ENCODE data around the gene P4HB.
A peak's percentile ranks its signal among the peaks of the same experiment; 100 is the strongest.

Gene P4HB

GRCh38 chr17:81859906-81860755, at the start of gene P4HB:
Gene P4HB, minus strand, starts transcription at chr17:81860535. Its CDS starts 64 bp downstream, at chr17:81860471.
- Mint-ChIP-seq H3K4me1 (peaks cover 58% of the 10 kb centered on the region), H3K4me3 (peak within 1 kb of the TSS; percentile 94), H3K36me3 (peaks cover 35% of the 10 kb centered on the region), H3K27me3 (peaks cover 7% of the 10 kb centered on the region), H3K27ac (peak within 1 kb of the TSS; percentile 98), H3K9me3 (no peaks in the 10 kb centered on the region)
- CTCF ChIA-PET, result interaction anchor here (1.0 kb wide), 2 partner anchors 59 to 124 kb away, joined by 3 read pairs; no protein-coding TSS in a partner anchor
- DNase-seq, result no peak

GRCh38 chr17:81909231-81909630, 48.9 kb upstream of the P4HB start:
- DNase-seq, result no peak
- Mint-ChIP-seq H3K4me1 (peaks cover 17% of the 10 kb centered on the region), H3K4me3 (peak overlapping the region; percentile 90), H3K9me3 (no peaks in the 10 kb centered on the region), H3K27me3 (no peaks in the 10 kb centered on the region), H3K27ac (no peak overlapping the region), H3K36me3 (peaks cover 29% of the 10 kb centered on the region)
- CTCF ChIA-PET, result no interaction called here

- no peak for DNase-seq
- Mint-ChIP-seq H3K4me3 (no peak overlapping the region), H3K36me3 (peaks cover 28% of the 10 kb centered on the region)
Observed at GRCh38 chr17:81908793-81909192, 48.5 kb upstream of the P4HB start.

GRCh38 chr17:81907219-81908145, 47.1 kb upstream of the P4HB start:
- no peak for DNase-seq
- H3K4me1 Mint-ChIP-seq, result peaks cover 12% of the 10 kb centered on the region
- H3K36me3 Mint-ChIP-seq, result peaks cover 19% of the 10 kb centered on the region
- H3K27me3 Mint-ChIP-seq, result peaks cover 16% of the 10 kb centered on the region
- H3K27ac Mint-ChIP-seq, result no peak overlapping the region
- CTCF ChIA-PET, result interaction anchor here (1.1 kb wide), 1 partner anchor 15 kb away, joined by 3 read pairs; no protein-coding TSS in a partner anchor
- H3K9me3 Mint-ChIP-seq, result no peaks in the 10 kb centered on the region
- no peak overlapping the region for H3K4me3 Mint-ChIP-seq

More at GRCh38 chr17:81908793-81909192, 48.5 kb upstream of the P4HB start:
- peaks cover 17% of the 10 kb centered on the region for H3K4me1 Mint-ChIP-seq
- H3K9me3 Mint-ChIP-seq, result no peaks in the 10 kb centered on the region
- no peak overlapping the region for H3K27ac Mint-ChIP-seq
- CTCF ChIA-PET, result no interaction called here
- H3K27me3 Mint-ChIP-seq, result peaks cover 3% of the 10 kb centered on the region

- CTCF ChIA-PET, result no interaction called here
- Mint-ChIP-seq H3K4me3 (no peak overlapping the region), H3K27ac (no peak overlapping the region), H3K4me1 (peaks cover 10% of the 10 kb centered on the region), H3K36me3 (peaks cover 15% of the 10 kb centered on the region), H3K9me3 (no peaks in the 10 kb centered on the region), H3K27me3 (peaks cover 21% of the 10 kb centered on the region)
- DNase-seq, result no peak
Observed at GRCh38 chr17:81906476-81907218, 46.3 kb upstream of the P4HB start.

GRCh38 chr17:81905993-81906392, 45.7 kb upstream of the P4HB start:
- no peak for DNase-seq
- CTCF ChIA-PET, result no interaction called here
- H3K27ac Mint-ChIP-seq, result no peak overlapping the region
- H3K4me3 Mint-ChIP-seq, result no peak overlapping the region
- no peaks in the 10 kb centered on the region for H3K9me3 Mint-ChIP-seq
- peaks cover 18% of the 10 kb centered on the region for H3K36me3 Mint-ChIP-seq
- H3K4me1 Mint-ChIP-seq, result peaks cover 11% of the 10 kb centered on the region
- peaks cover 27% of the 10 kb centered on the region for H3K27me3 Mint-ChIP-seq

- Mint-ChIP-seq H3K4me1 (peaks cover 11% of the 10 kb centered on the region), H3K27ac (no peak overlapping the region), H3K9me3 (no peaks in the 10 kb centered on the region), H3K36me3 (peaks cover 21% of the 10 kb centered on the region), H3K27me3 (peaks cover 32% of the 10 kb centered on the region), H3K4me3 (no peak overlapping the region)
- DNase-seq, result no peak
- CTCF ChIA-PET, result no interaction called here
Observed at GRCh38 chr17:81905424-81905875, 45.1 kb upstream of the P4HB start.

GRCh38 chr17:81904600-81905423, 44.5 kb upstream of the P4HB start:
- Mint-ChIP-seq H3K27me3 (peaks cover 32% of the 10 kb centered on the region), H3K4me1 (peaks cover 7% of the 10 kb centered on the region), H3K27ac (no peak overlapping the region), H3K4me3 (no peak overlapping the region), H3K36me3 (peaks cover 25% of the 10 kb centered on the region), H3K9me3 (no peaks in the 10 kb centered on the region)
- CTCF ChIA-PET, result no interaction called here
- DNase-seq, result no peak

- no peaks in the 10 kb centered on the region for H3K9me3 Mint-ChIP-seq
- H3K4me1 Mint-ChIP-seq, result peaks cover 5% of the 10 kb centered on the region
- H3K4me3 Mint-ChIP-seq, result no peak overlapping the region
- CTCF ChIA-PET, result no interaction called here
- no peak for DNase-seq
- H3K27ac Mint-ChIP-seq, result no peak overlapping the region
- H3K36me3 Mint-ChIP-seq, result peaks cover 26% of the 10 kb centered on the region
- peaks cover 32% of the 10 kb centered on the region for H3K27me3 Mint-ChIP-seq
Observed at GRCh38 chr17:81903896-81904599, 43.7 kb upstream of the P4HB start.

GRCh38 chr17:81903415-81903831, 43.1 kb upstream of the P4HB start:
- CTCF ChIA-PET, result no interaction called here
- no peak for DNase-seq
- peaks cover 5% of the 10 kb centered on the region for H3K4me1 Mint-ChIP-seq
- peaks cover 24% of the 10 kb centered on the region for H3K36me3 Mint-ChIP-seq
- H3K27me3 Mint-ChIP-seq, result peaks cover 32% of the 10 kb centered on the region
- no peak overlapping the region for H3K27ac Mint-ChIP-seq
- H3K4me3 Mint-ChIP-seq, result no peak overlapping the region
- H3K9me3 Mint-ChIP-seq, result no peaks in the 10 kb centered on the region

GRCh38 chr17:81902653-81903414, 42.5 kb upstream of the P4HB start:
- CTCF ChIA-PET, result no interaction called here
- Mint-ChIP-seq H3K4me1 (peaks cover 5% of the 10 kb centered on the region), H3K4me3 (no peak overlapping the region), H3K36me3 (peaks cover 22% of the 10 kb centered on the region), H3K27me3 (peaks cover 32% of the 10 kb centered on the region), H3K9me3 (no peaks in the 10 kb centered on the region), H3K27ac (no peak overlapping the region)
- DNase-seq, result no peak

- Mint-ChIP-seq H3K4me1 (peaks cover 5% of the 10 kb centered on the region), H3K27ac (no peak within 1 kb of the TSS), H3K27me3 (peaks cover 32% of the 10 kb centered on the region), H3K36me3 (peaks cover 23% of the 10 kb centered on the region), H3K9me3 (no peaks in the 10 kb centered on the region), H3K4me3 (peak within 1 kb of the TSS; percentile 11)
- CTCF ChIA-PET, result no interaction called here
- DNase-seq, result peak; percentile 40
Observed at GRCh38 chr17:81902023-81902652, 41.8 kb upstream of the P4HB start, which contains the start of gene NPB. Gene NPB, plus strand, starts transcription at chr17:81902238. Its CDS starts 40 bp downstream, at chr17:81902278.
